Bronchial epithelial cell (primary cell): ENCODE data around the gene PRKAR2B. TPM values are rescaled to one million over a fixed set of nuclear protein-coding genes. Genes with fewer than 3 reads are reported as not detected.

Experiments used
- DNase-seq: peaks from one replicate; pipeline ENCODE4 v3.0.0-alpha.2; 2010; ENCODE audit warnings: low read depth
- FAIRE-seq: peaks from 2 replicates; lab custom pipeline; 2011; peaks lifted over from hg19 to GRCh38; lab: Jason Lieb, UNC
- H3K27me3 ChIP-seq: 2 replicates; pipeline ENCODE4 v1.5.1; 2011; ENCODE audit warnings: low read length; ENCODE audit not compliant: control insufficient read depth, insufficient read depth
- H3K36me3 ChIP-seq: 2 replicates; pipeline ENCODE4 v1.5.1; 2011; ENCODE audit warnings: low read length; ENCODE audit not compliant: control insufficient read depth, insufficient read depth
- H3K4me3 ChIP-seq: 2 replicates; pipeline ENCODE4 v1.5.1; 2011; ENCODE audit warnings: mild to moderate bottlenecking, low read depth, low read length, control low read depth
- total RNA-seq: library from RNA; depleted of rRNA; stranded (reverse); fragments of >200 nt; gene quantifications from 2 replicates; pipeline ENCODE4 v1.2.1, GENCODE V29; 2014
- TF ChIP-seq, protein P1 (sequence below): IDR thresholded peaks from 2 replicates; pipeline ENCODE4 v1.5.1; 2011; ENCODE audit warnings: mild to moderate bottlenecking, moderate library complexity, low read length, control low read depth, inconsistent platforms; ENCODE audit not compliant: insufficient read depth, severe bottlenecking

PRKAR2B gene
- total RNA-seq, 1 donor from 2014 or later: 0.26 TPM

DNA sequence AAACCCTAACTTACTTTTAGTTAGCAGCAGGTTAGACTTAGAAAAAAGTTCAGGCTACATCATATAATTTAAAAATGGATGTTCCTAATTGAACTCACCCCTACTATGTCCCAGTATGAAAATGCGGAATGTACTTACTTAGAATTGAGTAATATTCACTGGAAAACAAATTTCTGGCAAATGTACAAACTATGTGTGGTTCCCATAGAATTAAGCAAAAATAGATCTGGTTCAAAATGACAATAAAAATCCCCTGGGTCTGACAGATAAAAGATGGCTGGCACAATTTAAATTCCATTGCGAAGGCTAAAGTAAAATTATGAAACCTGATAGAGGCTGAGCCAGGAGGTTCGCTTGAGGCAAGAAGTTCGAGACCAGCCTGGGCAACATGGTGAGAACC, 42.4 kb upstream of the PRKAR2B start:
- TF ChIP-seq, protein P1, sequence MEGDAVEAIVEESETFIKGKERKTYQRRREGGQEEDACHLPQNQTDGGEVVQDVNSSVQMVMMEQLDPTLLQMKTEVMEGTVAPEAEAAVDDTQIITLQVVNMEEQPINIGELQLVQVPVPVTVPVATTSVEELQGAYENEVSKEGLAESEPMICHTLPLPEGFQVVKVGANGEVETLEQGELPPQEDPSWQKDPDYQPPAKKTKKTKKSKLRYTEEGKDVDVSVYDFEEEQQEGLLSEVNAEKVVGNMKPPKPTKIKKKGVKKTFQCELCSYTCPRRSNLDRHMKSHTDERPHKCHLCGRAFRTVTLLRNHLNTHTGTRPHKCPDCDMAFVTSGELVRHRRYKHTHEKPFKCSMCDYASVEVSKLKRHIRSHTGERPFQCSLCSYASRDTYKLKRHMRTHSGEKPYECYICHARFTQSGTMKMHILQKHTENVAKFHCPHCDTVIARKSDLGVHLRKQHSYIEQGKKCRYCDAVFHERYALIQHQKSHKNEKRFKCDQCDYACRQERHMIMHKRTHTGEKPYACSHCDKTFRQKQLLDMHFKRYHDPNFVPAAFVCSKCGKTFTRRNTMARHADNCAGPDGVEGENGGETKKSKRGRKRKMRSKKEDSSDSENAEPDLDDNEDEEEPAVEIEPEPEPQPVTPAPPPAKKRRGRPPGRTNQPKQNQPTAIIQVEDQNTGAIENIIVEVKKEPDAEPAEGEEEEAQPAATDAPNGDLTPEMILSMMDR: no peak
- FAIRE-seq: no peak
- no peak overlapping the region for H3K4me3 ChIP-seq
- H3K36me3 ChIP-seq: no peaks in the 10 kb centered on the region
- H3K27me3 ChIP-seq: no peaks in the 10 kb centered on the region
- no peak for DNase-seq

- H3K27me3 ChIP-seq: no peaks in the 10 kb centered on the region
- no peak overlapping the region for H3K4me3 ChIP-seq
- H3K36me3 ChIP-seq: no peaks in the 10 kb centered on the region
- DNase-seq (no peak), FAIRE-seq (no peak)
- TF ChIP-seq, protein P1: no peak
These were observed 41.9 kb upstream of the PRKAR2B start for GRCh38 chr7:107002529-107002998.

- Histone ChIP-seq H3K36me3 (no peaks in the 10 kb centered on the region), H3K27me3 (no peaks in the 10 kb centered on the region), H3K4me3 (no peak overlapping the region)
- DNase-seq (no peak), FAIRE-seq (no peak)
- TF ChIP-seq, protein P1: no peak
These were observed 37.3 kb upstream of the PRKAR2B start for GRCh38 chr7:107007007-107007891.

- TF ChIP-seq, protein P1: no peak
- no peak for FAIRE-seq
- no peaks in the 10 kb centered on the region for H3K36me3 ChIP-seq
- DNase-seq: no peak
- no peak overlapping the region for H3K4me3 ChIP-seq
- no peaks in the 10 kb centered on the region for H3K27me3 ChIP-seq
These were observed 36.6 kb upstream of the PRKAR2B start for GRCh38 chr7:107007892-107008287.

- DNase-seq (no peak), FAIRE-seq (no peak)
- TF ChIP-seq, protein P1: no peak
These were observed 34.7 kb upstream of the PRKAR2B start for GRCh38 chr7:107009846-107010203.

DNA sequence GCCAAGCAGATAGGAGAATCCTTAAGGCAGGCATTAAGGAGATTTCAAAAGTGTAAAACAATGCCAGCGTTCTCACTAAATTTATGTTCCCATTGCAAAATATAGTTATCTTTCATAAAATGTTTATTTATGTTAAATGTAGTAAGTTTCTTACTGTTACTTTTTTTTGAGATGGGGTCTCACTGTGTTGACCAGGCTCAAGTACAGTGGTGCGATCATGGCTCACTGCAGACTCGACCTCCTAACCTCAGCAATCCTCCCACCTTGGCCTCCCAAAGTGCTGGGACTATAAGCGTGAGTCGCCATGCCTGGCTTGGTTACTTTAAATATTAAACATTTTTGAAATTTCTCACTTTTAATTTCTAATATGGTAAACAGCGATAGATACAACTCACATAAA, 31.8 kb upstream of the PRKAR2B start:
- Histone ChIP-seq H3K36me3 (no peaks in the 10 kb centered on the region), H3K27me3 (no peaks in the 10 kb centered on the region), H3K4me3 (no peak overlapping the region)
- DNase-seq (no peak), FAIRE-seq (no peak)
- TF ChIP-seq, protein P1: no peak

More at GRCh38 chr7:107009846-107010203, 34.7 kb upstream of the PRKAR2B start:
- no peaks in the 10 kb centered on the region for H3K27me3 ChIP-seq
- no peak overlapping the region for H3K4me3 ChIP-seq
- no peaks in the 10 kb centered on the region for H3K36me3 ChIP-seq
